Fibroblast of gingiva (primary cell): ENCODE data around the gene C2CD4B.

Source experiments
- DNase-seq: peaks from one replicate; pipeline ENCODE4 v3.0.0-alpha.2; 2011; ENCODE audit warnings: low read depth

C2CD4B gene

DNA sequence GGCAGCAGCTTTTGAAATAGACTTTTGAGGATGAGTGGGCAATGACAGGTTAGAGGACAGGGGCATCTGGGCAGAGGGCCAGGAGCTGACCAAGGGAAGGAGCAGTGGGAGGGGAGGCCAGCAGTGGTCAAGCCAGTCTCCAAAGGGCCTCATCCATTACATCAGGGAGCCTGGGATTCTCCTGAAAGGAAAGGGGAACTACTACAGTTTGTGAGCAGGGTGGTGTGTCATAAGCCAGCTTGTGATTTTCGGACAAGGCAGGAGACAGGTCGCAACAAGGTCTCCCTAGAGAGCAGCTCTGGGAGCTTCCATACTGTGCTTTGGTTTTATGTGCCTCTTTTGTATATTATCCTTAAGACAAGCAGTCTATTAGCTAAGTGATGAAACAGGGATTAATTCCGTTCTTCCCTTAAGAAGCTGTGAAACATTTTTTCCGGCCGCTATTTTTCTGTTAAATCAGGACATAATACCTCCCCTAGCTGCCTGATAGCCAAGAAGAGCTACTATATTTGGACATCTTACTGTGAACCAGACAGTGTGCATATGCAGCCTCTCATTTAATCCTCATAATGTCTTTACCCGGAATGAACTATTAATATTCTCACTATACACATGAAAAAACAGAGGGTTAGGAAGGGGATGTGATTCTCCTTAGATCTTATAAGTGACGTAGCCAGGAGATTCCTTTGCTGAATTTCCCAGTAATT lies 46.4 kb downstream of the C2CD4B start:
- no peak for DNase-seq

DNA sequence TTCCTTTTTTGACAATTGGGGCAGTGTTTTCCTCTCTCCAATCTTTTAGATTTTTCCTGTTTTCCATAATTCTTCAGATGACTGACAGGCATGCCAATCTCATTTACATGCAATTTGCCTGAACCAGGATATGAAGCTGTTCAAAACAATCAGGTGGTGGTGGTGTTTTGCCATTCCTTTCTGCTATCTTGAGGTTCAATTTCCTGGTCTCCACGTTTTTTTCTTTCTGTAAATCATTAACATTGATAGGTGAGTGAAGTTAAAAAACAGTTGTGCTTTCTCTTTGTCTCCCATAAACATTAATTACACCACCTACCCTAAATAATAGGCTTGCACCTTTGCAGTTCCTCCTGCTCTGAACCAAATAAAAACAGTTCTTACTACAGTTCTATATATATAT lies 49.2 kb downstream of the C2CD4B start:
- DNase-seq, result no peak
